Mesendoderm (in vitro differentiated cells): ENCODE data around the gene TMEM232.

Experiments used
- DNase-seq: peaks from one replicate; pipeline ENCODE4 v3.0.0; 2013
- H2AK5ac ChIP-seq: 2 replicates; pipeline ENCODE4 v1.6.1; 2013; ENCODE audit warnings: low read length, inconsistent platforms
- H2BK120ac ChIP-seq: 2 replicates; pipeline ENCODE4 v1.6.1; 2013; ENCODE audit warnings: low read depth, mild to moderate bottlenecking, low read length, moderate library complexity, mixed read lengths
- H2BK15ac ChIP-seq: replicated peaks from 2 replicates; pipeline ENCODE4 v1.6.1; 2013; ENCODE audit warnings: low read depth, mild to moderate bottlenecking, moderate library complexity
- H2BK5ac ChIP-seq: 2 replicates; pipeline ENCODE4 v1.6.1; 2013; ENCODE audit warnings: low read length, inconsistent platforms
- H3K18ac ChIP-seq: 2 replicates; pipeline ENCODE4 v1.6.1; 2013; ENCODE audit warnings: mild to moderate bottlenecking, low read length, mixed read lengths
- H3K23ac ChIP-seq: one replicate; pipeline ENCODE4 v1.6.1; 2013; ENCODE audit warnings: low read length
- H3K27ac ChIP-seq: 2 replicates; pipeline ENCODE4 v1.5.1; 2013; ENCODE audit warnings: low read depth, mild to moderate bottlenecking, inconsistent platforms, low read length, moderate library complexity
- H3K27me3 ChIP-seq: 2 replicates; pipeline ENCODE4 v1.6.1; 2013; ENCODE audit warnings: low read length, control low read depth, mild to moderate bottlenecking, inconsistent platforms; ENCODE audit not compliant: insufficient read depth, poor library complexity
- H3K36me3 ChIP-seq: 2 replicates; pipeline ENCODE4 v1.6.1; 2013; ENCODE audit warnings: low read length, inconsistent platforms; ENCODE audit not compliant: control insufficient read depth, insufficient read depth
- H3K4ac ChIP-seq: one replicate; pipeline ENCODE4 v1.6.1; 2013; ENCODE audit warnings: low read depth, mild to moderate bottlenecking, low read length, moderate library complexity
- H3K4me1 ChIP-seq: 2 replicates; pipeline ENCODE4 v1.6.1; 2013; ENCODE audit warnings: low read depth, low read length, inconsistent platforms; ENCODE audit not compliant: control insufficient read depth
- H3K4me2 ChIP-seq: 2 replicates; pipeline ENCODE4 v1.6.1; 2013; ENCODE audit warnings: low read length
- H3K4me3 ChIP-seq: 2 replicates; pipeline ENCODE4 v1.5.1; 2013; ENCODE audit warnings: mild to moderate bottlenecking, low read length
- H3K56ac ChIP-seq: one replicate; pipeline ENCODE4 v1.6.1; 2013; ENCODE audit warnings: low read length
- H3K79me1 ChIP-seq: 2 replicates; pipeline ENCODE4 v1.6.1; 2013; ENCODE audit warnings: low read length, inconsistent platforms
- H3K79me2 ChIP-seq: 2 replicates; pipeline ENCODE4 v1.6.1; 2013; ENCODE audit warnings: mild to moderate bottlenecking, low read length; ENCODE audit not compliant: control insufficient read depth, insufficient read depth
- H3K9ac ChIP-seq: 2 replicates; pipeline ENCODE4 v1.6.1; 2013; ENCODE audit warnings: low read length, inconsistent platforms
- H4K5ac ChIP-seq: one replicate; pipeline ENCODE4 v1.6.1; 2013; ENCODE audit warnings: low read length
- H4K8ac ChIP-seq: one replicate; pipeline ENCODE4 v1.6.1; 2013; ENCODE audit warnings: low read depth, mild to moderate bottlenecking, control low read depth, low read length, moderate library complexity
- WGBS: extraction: QIAGEN DNeasy Blood & Tissue Kit; methylation state at CpG from one replicate; pipeline ENCODE4 v1.1.7; 2013; ENCODE audit warnings: low lambda C conversion rate, missing lambda C conversion rate; ENCODE audit not compliant: insufficient coverage; ENCODE audit errors: extremely low coverage; 5-methylcytosine and 5-hydroxymethylcytosine counted together

TMEM232 gene

DNA sequence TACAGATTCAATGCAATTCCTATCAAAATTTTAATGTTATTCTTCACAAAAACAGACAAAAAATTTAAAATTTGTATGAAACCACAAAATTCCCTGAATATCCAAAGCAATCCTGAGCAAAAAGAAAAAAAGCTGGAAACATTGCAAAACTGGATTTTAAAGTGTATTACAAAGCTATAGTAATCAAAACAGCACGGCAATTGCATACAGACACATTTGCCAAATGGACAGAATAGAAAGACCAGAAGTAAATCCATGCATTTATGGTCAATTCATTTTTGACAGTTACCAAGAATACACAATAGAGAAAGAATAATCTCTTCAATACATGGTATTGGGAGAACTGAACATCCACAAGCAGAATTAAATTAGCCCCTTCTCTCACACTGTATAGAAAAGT is 110.5 kb downstream of the TMEM232 start:
- no peak overlapping the region for H2BK5ac ChIP-seq
- no peak overlapping the region for H2BK120ac ChIP-seq
- no peak overlapping the region for H3K9ac ChIP-seq
- no peak overlapping the region for H3K4ac ChIP-seq
- no peaks in the 10 kb centered on the region for H3K4me1 ChIP-seq
- no peak overlapping the region for H2AK5ac ChIP-seq
- H2BK15ac ChIP-seq, result no peak overlapping the region
- WGBS, result no CpG with 5 or more reads among the region's 1 CpG
- no peak overlapping the region for H3K4me3 ChIP-seq
- H3K27me3 ChIP-seq, result no peaks in the 10 kb centered on the region
- no peak overlapping the region for H3K4me2 ChIP-seq
- no peak overlapping the region for H3K27ac ChIP-seq
- no peak overlapping the region for H3K23ac ChIP-seq
- no peaks in the 10 kb centered on the region for H3K79me2 ChIP-seq
- no peak overlapping the region for H4K8ac ChIP-seq
- DNase-seq, result no peak
- H3K56ac ChIP-seq, result no peak overlapping the region
- H3K18ac ChIP-seq, result no peak overlapping the region
- H3K79me1 ChIP-seq, result no peaks in the 10 kb centered on the region
- no peak overlapping the region for H4K5ac ChIP-seq
- H3K36me3 ChIP-seq, result no peaks in the 10 kb centered on the region

DNA sequence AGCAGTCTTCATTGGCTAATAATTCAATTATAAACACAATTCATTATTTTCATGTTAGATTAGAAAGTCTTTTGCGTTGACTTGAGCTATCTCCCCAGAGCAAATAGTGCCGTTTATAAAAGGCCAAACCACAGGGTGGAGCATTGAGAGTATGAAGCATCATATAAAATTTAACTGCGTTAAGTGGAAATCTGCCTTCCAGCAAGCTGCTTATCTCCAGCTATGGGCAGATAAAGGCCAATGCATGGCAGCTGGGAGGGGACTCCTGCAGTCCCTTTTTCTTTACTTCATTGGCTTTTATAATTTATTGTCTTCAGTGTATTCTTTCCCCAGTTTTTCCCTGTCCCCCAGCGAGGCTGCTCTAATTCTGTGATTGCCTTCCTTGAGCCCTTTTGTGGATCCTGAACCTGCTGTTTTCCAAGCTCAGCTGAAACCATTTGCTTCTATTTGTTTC is 113.7 kb downstream of the TMEM232 start:
- WGBS, result no CpG with 5 or more reads among the region's 4 CpGs
- no peak overlapping the region for H3K27ac ChIP-seq
- no peaks in the 10 kb centered on the region for H3K4me1 ChIP-seq
- H3K79me1 ChIP-seq, result no peaks in the 10 kb centered on the region
- no peak overlapping the region for H3K23ac ChIP-seq
- H3K79me2 ChIP-seq, result no peaks in the 10 kb centered on the region
- H3K27me3 ChIP-seq, result no peaks in the 10 kb centered on the region
- no peaks in the 10 kb centered on the region for H3K36me3 ChIP-seq
- H2BK5ac ChIP-seq, result no peak overlapping the region
- no peak overlapping the region for H4K8ac ChIP-seq
- no peak for DNase-seq
- no peak overlapping the region for H3K9ac ChIP-seq
- H3K18ac ChIP-seq, result no peak overlapping the region
- no peak overlapping the region for H3K4me3 ChIP-seq
- no peak overlapping the region for H2BK15ac ChIP-seq
- no peak overlapping the region for H2AK5ac ChIP-seq
- no peak overlapping the region for H2BK120ac ChIP-seq
- H3K56ac ChIP-seq, result no peak overlapping the region
- no peak overlapping the region for H4K5ac ChIP-seq
- H3K4ac ChIP-seq, result no peak overlapping the region
- H3K4me2 ChIP-seq, result no peak overlapping the region

DNA sequence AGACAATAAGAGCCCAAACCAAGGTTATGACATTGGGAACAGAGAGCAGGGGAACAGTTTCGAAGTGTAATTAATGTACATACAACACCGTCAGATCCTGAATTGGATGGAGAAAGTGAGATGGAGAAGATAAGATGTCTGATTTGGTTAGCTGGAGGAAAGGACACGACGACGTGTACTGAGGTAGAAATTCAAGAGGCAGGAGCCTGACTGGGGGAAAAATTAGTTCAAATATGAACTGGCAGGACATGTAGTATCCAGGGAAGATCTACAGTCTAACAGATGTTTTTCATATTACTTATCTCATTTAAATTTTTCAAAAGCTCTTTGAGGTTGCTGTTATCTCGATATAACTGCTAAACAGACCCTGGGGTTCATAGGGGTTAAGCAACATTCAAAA is 114.7 kb downstream of the TMEM232 start:
- no peak overlapping the region for H2BK15ac ChIP-seq
- no peak overlapping the region for H4K5ac ChIP-seq
- H3K18ac ChIP-seq, result no peak overlapping the region
- DNase-seq, result no peak
- no peak overlapping the region for H3K4ac ChIP-seq
- no peaks in the 10 kb centered on the region for H3K27me3 ChIP-seq
- no peaks in the 10 kb centered on the region for H3K4me1 ChIP-seq
- H3K79me1 ChIP-seq, result no peaks in the 10 kb centered on the region
- H3K9ac ChIP-seq, result no peak overlapping the region
- H3K79me2 ChIP-seq, result no peaks in the 10 kb centered on the region
- H3K27ac ChIP-seq, result no peak overlapping the region
- H4K8ac ChIP-seq, result no peak overlapping the region
- no peaks in the 10 kb centered on the region for H3K36me3 ChIP-seq
- no CpG with 5 or more reads among the region's 6 CpGs for WGBS
- H2AK5ac ChIP-seq, result no peak overlapping the region
- H3K4me2 ChIP-seq, result no peak overlapping the region
- no peak overlapping the region for H2BK5ac ChIP-seq
- H3K56ac ChIP-seq, result no peak overlapping the region
- H3K4me3 ChIP-seq, result no peak overlapping the region
- no peak overlapping the region for H3K23ac ChIP-seq
- no peak overlapping the region for H2BK120ac ChIP-seq

DNA sequence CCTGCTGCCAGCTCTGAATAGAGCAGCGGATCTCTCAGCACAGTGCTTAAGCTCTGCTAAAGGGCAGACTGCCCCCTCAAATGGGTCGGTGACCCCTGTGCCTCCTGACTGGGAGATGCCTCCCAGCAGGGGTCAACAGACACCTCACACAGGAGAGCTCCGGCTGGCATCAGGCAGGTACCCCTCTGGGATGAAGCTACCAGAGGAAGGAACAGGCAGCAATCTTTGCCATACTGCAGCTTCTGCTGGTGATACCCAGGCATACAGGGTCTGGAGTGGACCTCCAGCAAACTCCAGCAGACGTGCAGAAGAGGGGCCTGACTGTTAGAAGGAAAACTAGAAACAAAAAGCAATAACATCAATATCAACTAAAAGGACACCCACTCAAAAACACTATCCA is 131.6 kb downstream of the TMEM232 start:
- no peak overlapping the region for H2BK120ac ChIP-seq
- H3K4ac ChIP-seq, result no peak overlapping the region
- H3K4me3 ChIP-seq, result no peak overlapping the region
- H3K23ac ChIP-seq, result no peak overlapping the region
- H3K79me1 ChIP-seq, result no peaks in the 10 kb centered on the region
- H3K36me3 ChIP-seq, result no peaks in the 10 kb centered on the region
- no peak overlapping the region for H3K27ac ChIP-seq
- WGBS, result no CpG with 5 or more reads among the region's 4 CpGs
- no peaks in the 10 kb centered on the region for H3K4me1 ChIP-seq
- H3K79me2 ChIP-seq, result no peaks in the 10 kb centered on the region
- H3K4me2 ChIP-seq, result no peak overlapping the region
- no peak for DNase-seq
- no peak overlapping the region for H2BK5ac ChIP-seq
- H3K9ac ChIP-seq, result no peak overlapping the region
- H2AK5ac ChIP-seq, result no peak overlapping the region
- H4K8ac ChIP-seq, result no peak overlapping the region
- no peak overlapping the region for H4K5ac ChIP-seq
- no peak overlapping the region for H3K18ac ChIP-seq
- no peak overlapping the region for H3K56ac ChIP-seq
- no peaks in the 10 kb centered on the region for H3K27me3 ChIP-seq
- no peak overlapping the region for H2BK15ac ChIP-seq

DNA sequence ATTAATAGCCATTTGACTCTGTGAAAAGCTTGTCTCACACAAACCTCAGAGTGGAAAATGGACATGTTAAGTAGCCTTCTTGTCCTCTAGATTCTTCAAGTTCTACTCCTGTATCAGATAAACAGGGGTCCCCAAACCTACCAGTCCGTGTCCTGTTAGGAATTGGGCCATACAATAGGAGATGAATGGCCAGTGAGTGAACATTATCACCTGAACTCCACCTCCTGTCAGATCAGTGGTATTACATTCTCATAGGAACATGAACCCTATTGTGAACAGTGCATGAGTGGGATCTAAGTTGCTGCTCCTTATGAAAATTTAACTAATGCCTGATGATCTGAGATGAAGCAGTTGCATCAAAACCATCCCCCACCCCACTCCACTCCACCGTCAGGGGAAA is 136.3 kb downstream of the TMEM232 start:
- Histone ChIP-seq H3K27me3 (no peaks in the 10 kb centered on the region), H3K4me1 (no peaks in the 10 kb centered on the region), H3K4me3 (no peak overlapping the region), H3K9ac (no peak overlapping the region), H4K8ac (no peak overlapping the region), H2BK120ac (no peak overlapping the region), H3K27ac (no peak overlapping the region), H3K4ac (no peak overlapping the region), H2BK15ac (no peak overlapping the region), H2AK5ac (no peak overlapping the region), H2BK5ac (no peak overlapping the region), H3K36me3 (no peaks in the 10 kb centered on the region), H3K18ac (no peak overlapping the region), H3K23ac (no peak overlapping the region), H3K79me1 (no peaks in the 10 kb centered on the region), H4K5ac (no peak overlapping the region), H3K56ac (no peak overlapping the region), H3K4me2 (no peak overlapping the region), H3K79me2 (no peaks in the 10 kb centered on the region)
- no CpG with 5 or more reads among the region's 2 CpGs for WGBS
- DNase-seq, result peak; percentile 58

- Histone ChIP-seq H3K9ac (no peak overlapping the region), H3K23ac (no peak overlapping the region), H2BK120ac (no peak overlapping the region), H3K79me1 (no peaks in the 10 kb centered on the region), H3K4me3 (no peak overlapping the region), H3K27ac (no peak overlapping the region), H3K18ac (no peak overlapping the region), H3K27me3 (no peaks in the 10 kb centered on the region), H4K8ac (no peak overlapping the region), H2AK5ac (no peak overlapping the region), H2BK15ac (no peak overlapping the region), H2BK5ac (no peak overlapping the region), H3K4me1 (no peaks in the 10 kb centered on the region), H3K79me2 (no peaks in the 10 kb centered on the region), H3K36me3 (no peaks in the 10 kb centered on the region), H4K5ac (no peak overlapping the region), H3K4me2 (no peak overlapping the region), H3K4ac (no peak overlapping the region), H3K56ac (no peak overlapping the region)
- DNase-seq, result no peak
- WGBS, result no CpG with 5 or more reads among the region's 3 CpGs
These were observed 138.0 kb downstream of the TMEM232 start for GRCh38 chr5:110588286-110588980.
